Stimulated activated effector memory CD8-positive, alpha-beta T cell treated with anti-CD3 and anti-CD28 coated beads, Interleukin-12 subunit alpha, Interleukin-12 subunit beta, amount 100 ng/mL, for 72 hours (primary cell): Measurements from ENCODE around the gene SET.

Source experiments
- ATAC-seq: fragments of 150-1000 bp; cut with Tn5 transposase; 2 replicates; pipeline ENCODE4 v1.10.0; 2021
- DNase-seq, 2 donors: peaks; one replicate each; pipeline ENCODE4 v3.0.0; 2021 to 2022; ENCODE audit warnings: low spot score in 2 of 2
- H3K27ac Mint-ChIP-seq: one replicate; pipeline ENCODE4 v1.8.0; 2022; ENCODE audit warnings: mild to moderate bottlenecking, mixed read lengths
- H3K36me3 Mint-ChIP-seq: one replicate; pipeline ENCODE4 v1.8.0; 2022; ENCODE audit warnings: mild to moderate bottlenecking, mixed read lengths
- H3K4me1 Mint-ChIP-seq: one replicate; pipeline ENCODE4 v1.8.0; 2022; ENCODE audit warnings: mixed read lengths
- H3K4me3 Mint-ChIP-seq: one replicate; pipeline ENCODE4 v1.8.0; 2022; ENCODE audit warnings: mild to moderate bottlenecking, mixed read lengths
- H3K9me3 Mint-ChIP-seq: one replicate; pipeline ENCODE4 v1.8.0; 2022; ENCODE audit warnings: mixed read lengths

The SET gene

GRCh38 chr9:128702445-128702948, 13.5 kb downstream of the SET start, which contains the start of gene PKN3:
PKN3 (plus strand) TSS chr9:128702503; CDS start chr9:128702916, 413 bp downstream.
- H3K4me1 Mint-ChIP-seq = peaks cover 20% of the 10 kb centered on the region
- H3K9me3 Mint-ChIP-seq = no peaks in the 10 kb centered on the region
- peak within 1 kb of the TSS; percentile 81 for H3K27ac Mint-ChIP-seq
- peak within 1 kb of the TSS; percentile 74 for H3K4me3 Mint-ChIP-seq
- ATAC-seq = peak; percentile 91
- H3K36me3 Mint-ChIP-seq = peaks cover 13% of the 10 kb centered on the region
- DNase-seq = peak; percentile 97 to 98

- Mint-ChIP-seq H3K36me3 (peaks cover 12% of the 10 kb centered on the region), H3K4me1 (peaks cover 20% of the 10 kb centered on the region), H3K9me3 (no peaks in the 10 kb centered on the region), H3K27ac (peak overlapping the region; percentile 34), H3K4me3 (peak overlapping the region; percentile 74)
- ATAC-seq (peak; percentile 44), DNase-seq (no peak)
These were observed 14.1 kb downstream of the SET start for GRCh38 chr9:128702949-128703615.

- DNase-seq = no peak
- H3K27ac Mint-ChIP-seq = peak overlapping the region; percentile 34
- peaks cover 12% of the 10 kb centered on the region for H3K36me3 Mint-ChIP-seq
- ATAC-seq = no peak
- peak overlapping the region; percentile 74 for H3K4me3 Mint-ChIP-seq
- H3K9me3 Mint-ChIP-seq = no peaks in the 10 kb centered on the region
- peaks cover 20% of the 10 kb centered on the region for H3K4me1 Mint-ChIP-seq
These were observed 14.8 kb downstream of the SET start for GRCh38 chr9:128703616-128704355.

GRCh38 chr9:128704356-128704670, 15.3 kb downstream of the SET start:
- Mint-ChIP-seq H3K9me3 (no peaks in the 10 kb centered on the region), H3K4me3 (no peak overlapping the region), H3K36me3 (peaks cover 12% of the 10 kb centered on the region), H3K4me1 (peaks cover 20% of the 10 kb centered on the region), H3K27ac (no peak overlapping the region)
- no peak for ATAC-seq
- no peak for DNase-seq

GRCh38 chr9:128705051-128705965, 16.3 kb downstream of the SET start:
- no peaks in the 10 kb centered on the region for H3K9me3 Mint-ChIP-seq
- ATAC-seq (no peak), DNase-seq (no peak)
- H3K4me1 Mint-ChIP-seq = peaks cover 20% of the 10 kb centered on the region
- peaks cover 12% of the 10 kb centered on the region for H3K36me3 Mint-ChIP-seq
- no peak overlapping the region for H3K4me3 Mint-ChIP-seq
- no peak overlapping the region for H3K27ac Mint-ChIP-seq

- no peak overlapping the region for H3K4me3 Mint-ChIP-seq
- peaks cover 12% of the 10 kb centered on the region for H3K36me3 Mint-ChIP-seq
- peaks cover 20% of the 10 kb centered on the region for H3K4me1 Mint-ChIP-seq
- H3K27ac Mint-ChIP-seq = no peak overlapping the region
- DNase-seq (no peak), ATAC-seq (no peak)
- no peaks in the 10 kb centered on the region for H3K9me3 Mint-ChIP-seq
These were observed 17.0 kb downstream of the SET start for GRCh38 chr9:128706045-128706444.

- ATAC-seq (no peak), DNase-seq (no peak)
- H3K4me1 Mint-ChIP-seq = peaks cover 12% of the 10 kb centered on the region
- no peaks in the 10 kb centered on the region for H3K9me3 Mint-ChIP-seq
- H3K36me3 Mint-ChIP-seq = peaks cover 12% of the 10 kb centered on the region
- no peak overlapping the region for H3K4me3 Mint-ChIP-seq
- peak overlapping the region; percentile 43 for H3K27ac Mint-ChIP-seq
These were observed 17.8 kb downstream of the SET start for GRCh38 chr9:128706671-128707381.

- ATAC-seq (no peak), DNase-seq (no peak)
- H3K27ac Mint-ChIP-seq = no peak overlapping the region
- H3K36me3 Mint-ChIP-seq = peaks cover 6% of the 10 kb centered on the region
- H3K4me1 Mint-ChIP-seq = peaks cover 8% of the 10 kb centered on the region
- H3K9me3 Mint-ChIP-seq = no peaks in the 10 kb centered on the region
- H3K4me3 Mint-ChIP-seq = no peak overlapping the region
These were observed 18.4 kb downstream of the SET start for GRCh38 chr9:128707446-128707845.

GRCh38 chr9:128712451-128713410, 23.7 kb downstream of the SET start:
- Mint-ChIP-seq H3K4me3 (no peak overlapping the region), H3K9me3 (no peaks in the 10 kb centered on the region), H3K4me1 (no peaks in the 10 kb centered on the region), H3K36me3 (no peaks in the 10 kb centered on the region), H3K27ac (no peak overlapping the region)
- DNase-seq (no peak), ATAC-seq (peak; percentile 9)

GRCh38 chr9:128713411-128713780, 24.4 kb downstream of the SET start:
- no peaks in the 10 kb centered on the region for H3K4me1 Mint-ChIP-seq
- DNase-seq (no peak), ATAC-seq (no peak)

GRCh38 chr9:128713941-128714573, 25.0 kb downstream of the SET start:
- ATAC-seq (no peak), DNase-seq (no peak)
- Mint-ChIP-seq H3K36me3 (no peaks in the 10 kb centered on the region), H3K27ac (no peak overlapping the region), H3K4me3 (no peak overlapping the region), H3K9me3 (no peaks in the 10 kb centered on the region), H3K4me1 (no peaks in the 10 kb centered on the region)

More at GRCh38 chr9:128713411-128713780, 24.4 kb downstream of the SET start:
- Mint-ChIP-seq H3K4me3 (no peak overlapping the region), H3K9me3 (no peaks in the 10 kb centered on the region), H3K36me3 (no peaks in the 10 kb centered on the region), H3K27ac (no peak overlapping the region)

GRCh38 chr9:128714586-128715435, 25.8 kb downstream of the SET start:
- Mint-ChIP-seq H3K36me3 (peaks cover 6% of the 10 kb centered on the region), H3K9me3 (no peaks in the 10 kb centered on the region), H3K27ac (no peak overlapping the region), H3K4me3 (no peak overlapping the region), H3K4me1 (no peaks in the 10 kb centered on the region)
- ATAC-seq (no peak), DNase-seq (no peak)

GRCh38 chr9:128715436-128715750, 26.4 kb downstream of the SET start:
- Mint-ChIP-seq H3K9me3 (no peaks in the 10 kb centered on the region), H3K27ac (no peak overlapping the region), H3K4me3 (no peak overlapping the region), H3K4me1 (no peaks in the 10 kb centered on the region), H3K36me3 (peaks cover 12% of the 10 kb centered on the region)
- DNase-seq (no peak), ATAC-seq (no peak)
